GM12878 (cell line): ENCODE measurements around the gene LEPR. TPM values are rescaled to one million over a fixed set of nuclear protein-coding genes. Genes with fewer than 3 reads are reported as not detected.

Experiments
- ASH2L ChIP-seq: fragments of 300-600, 200-600 bp; sonication (generic); IDR thresholded peaks from 2 replicates; pipeline ENCODE4 v1.6.1; 2017; ENCODE audit warnings: low read depth, mild to moderate bottlenecking, borderline replicate concordance
- BCLAF1 ChIP-seq: fragments of 450-650 bp; IDR thresholded peaks from 2 replicates; pipeline ENCODE4 v1.6.1; 2017; ENCODE audit warnings: antibody characterized with exemption, mild to moderate bottlenecking, moderate library complexity
- BHLHE40 ChIP-seq, 2 experiments: fragments of 450-650 bp in 1 of 2; IDR thresholded peaks; 2 replicates each; pipeline ENCODE4 v1.6.1; 2011 to 2017; ENCODE audit warnings: low read depth in 2 of 2, borderline replicate concordance in 1 of 2, improper control_type of control experiment in 1 of 2, low read length in 1 of 2, mild to moderate bottlenecking in 1 of 2
- CEBPZ ChIP-seq: fragments of 150-350 bp; IDR thresholded peaks from 2 replicates; pipeline ENCODE4 v1.6.1; 2016; ENCODE audit warnings: low read depth, low read length
- ETV6 ChIP-seq, 2 experiments: fragments of 450-650 bp in 1 of 2; IDR thresholded peaks in 1 of 2; conservative IDR thresholded peaks in 1 of 2; 2 replicates each; pipeline ENCODE4 v1.6.1; 2014; ENCODE audit warnings: antibody characterized with exemption in 1 of 2, borderline replicate concordance in 1 of 2, low read depth in 1 of 2, mild to moderate bottlenecking in 1 of 2, moderate library complexity in 1 of 2
- GATAD2B ChIP-seq: fragments of 450-650 bp; conservative IDR thresholded peaks from 2 replicates; pipeline ENCODE4 v1.6.1; 2017; ENCODE audit warnings: low read depth, mild to moderate bottlenecking, moderate library complexity
- HDAC6 ChIP-seq: fragments of 200-600 bp; sonication (generic); IDR thresholded peaks from one replicate; pipeline ENCODE4 v1.8.0; 2017; ENCODE audit warnings: antibody characterized with exemption; ENCODE audit not compliant: unreplicated experiment
- IKZF2 ChIP-seq, 2 experiments: fragments of 450-650 bp; IDR thresholded peaks; 2 replicates each; pipeline ENCODE4 v1.6.1; 2017; ENCODE audit warnings: mild to moderate bottlenecking in 2 of 2, moderate library complexity in 2 of 2
- MEF2B ChIP-seq: fragments of 450-650 bp; IDR thresholded peaks from 2 replicates; pipeline ENCODE4 v1.6.1; 2018; ENCODE audit warnings: mild to moderate bottlenecking, moderate library complexity; ENCODE audit not compliant: partially characterized antibody, poor library complexity, severe bottlenecking
- NBN ChIP-seq: fragments of 450-650 bp; IDR thresholded peaks from 2 replicates; pipeline ENCODE4 v1.6.1; 2016
- NFIC ChIP-seq: IDR thresholded peaks from 2 replicates; pipeline ENCODE4 v1.6.1; 2012; ENCODE audit warnings: low read depth, mild to moderate bottlenecking, inconsistent platforms, low read length, moderate library complexity
- NR2F1 ChIP-seq: fragments of 450-650 bp; conservative IDR thresholded peaks from 2 replicates; pipeline ENCODE4 v1.6.1; 2017; ENCODE audit warnings: mild to moderate bottlenecking
- POLR2AphosphoS5 ChIP-seq: IDR thresholded peaks from 2 replicates; pipeline ENCODE4 v1.6.1; 2011; ENCODE audit warnings: mild to moderate bottlenecking, low read length, inconsistent platforms
- SIX5 ChIP-seq: IDR thresholded peaks from 2 replicates; pipeline ENCODE4 v1.6.1; 2011; ENCODE audit warnings: mild to moderate bottlenecking, low read depth, low read length, moderate library complexity; ENCODE audit not compliant: severe bottlenecking
- SMAD5 ChIP-seq: IDR thresholded peaks from 2 replicates; pipeline ENCODE4 v1.6.1; 2016; ENCODE audit warnings: antibody characterized with exemption, low read depth
- SMC3 ChIP-seq: IDR thresholded peaks from 2 replicates; pipeline ENCODE4 v1.6.1; 2011; ENCODE audit warnings: low read length, improper control_type of control experiment, borderline replicate concordance
- TARDBP ChIP-seq: IDR thresholded peaks from 2 replicates; pipeline ENCODE4 v1.6.1; 2016; ENCODE audit warnings: borderline replicate concordance
- TBL1XR1 ChIP-seq: IDR thresholded peaks from 2 replicates; pipeline ENCODE4 v1.6.1; 2012; ENCODE audit warnings: low read depth, low read length, improper control_type of control experiment
- YBX1 ChIP-seq: fragments of 450-650 bp; IDR thresholded peaks from 2 replicates; pipeline ENCODE4 v1.6.1; 2016; ENCODE audit warnings: antibody characterized with exemption
- ZNF274 ChIP-seq: IDR thresholded peaks from one replicate; pipeline ENCODE4 v1.8.0; 2011; ENCODE audit not compliant: insufficient read length, insufficient read depth
- ZNF622 ChIP-seq: fragments of 450-650 bp; IDR thresholded peaks from 2 replicates; pipeline ENCODE4 v1.6.1; 2017; ENCODE audit warnings: mild to moderate bottlenecking, inconsistent platforms
- ZZZ3 ChIP-seq: IDR thresholded peaks from 2 replicates; pipeline ENCODE4 v1.6.1; 2011; ENCODE audit warnings: low read depth; ENCODE audit not compliant: control insufficient read depth, insufficient read length
- polyA plus RNA-seq, 11 experiments: library from polyadenylated mRNA; depleted of rRNA in 4 of 11; unstranded in 6 of 11; stranded (reverse) in 5 of 11; fragments of >200 nt; fragmentation: Nextera tagmentation in 4 of 11; fragmentation: Illumina TruSeq in 1 of 11; extraction: Ambion mirVana in 4 of 11; extraction: Trizol in 1 of 11; gene quantifications; 1 replicate in 1 of 11; 2 replicates in 10 of 11; pipeline versions ENCODE4 v1.2.1 to v1.2.3, GENCODE V29; 2011 to 2016; ENCODE audit warnings: inconsistent platforms in 2 of 11, missing spikeins in 2 of 11, low read depth in 1 of 11
- total RNA-seq, 4 experiments: library from RNA; depleted of rRNA in 3 of 4; stranded (reverse); fragments of >200 nt in 3 of 4; fragmentation: Illumina TruSeq in 1 of 4; extraction: Trizol in 1 of 4; gene quantifications; 2 replicates each; pipeline versions ENCODE4 v1.2.1 to v1.2.3, GENCODE V29; 2013 to 2021
- TF ChIP-seq, protein P1 (sequence below): fragments of 450-650 bp; conservative IDR thresholded peaks from 2 replicates; pipeline ENCODE4 v1.6.1; 2017; ENCODE audit warnings: mild to moderate bottlenecking, moderate library complexity

LEPR gene
- total and polyA plus RNA-seq, 10 of the 15 experiments (the other 5 are each of a cell fraction or from before 2014, with no cell fraction given), result 0.49 to 3.7 (median 1.2) TPM

GRCh38 chr1:65419681-65420589, 533 bp upstream of the LEPR start (continued):
- TF ChIP-seq BCLAF1, result no peak
- TF ChIP-seq CEBPZ, result no peak
- no peak for TF ChIP-seq MEF2B
- no peak for TF ChIP-seq ZNF274
- TF ChIP-seq, protein P1, sequence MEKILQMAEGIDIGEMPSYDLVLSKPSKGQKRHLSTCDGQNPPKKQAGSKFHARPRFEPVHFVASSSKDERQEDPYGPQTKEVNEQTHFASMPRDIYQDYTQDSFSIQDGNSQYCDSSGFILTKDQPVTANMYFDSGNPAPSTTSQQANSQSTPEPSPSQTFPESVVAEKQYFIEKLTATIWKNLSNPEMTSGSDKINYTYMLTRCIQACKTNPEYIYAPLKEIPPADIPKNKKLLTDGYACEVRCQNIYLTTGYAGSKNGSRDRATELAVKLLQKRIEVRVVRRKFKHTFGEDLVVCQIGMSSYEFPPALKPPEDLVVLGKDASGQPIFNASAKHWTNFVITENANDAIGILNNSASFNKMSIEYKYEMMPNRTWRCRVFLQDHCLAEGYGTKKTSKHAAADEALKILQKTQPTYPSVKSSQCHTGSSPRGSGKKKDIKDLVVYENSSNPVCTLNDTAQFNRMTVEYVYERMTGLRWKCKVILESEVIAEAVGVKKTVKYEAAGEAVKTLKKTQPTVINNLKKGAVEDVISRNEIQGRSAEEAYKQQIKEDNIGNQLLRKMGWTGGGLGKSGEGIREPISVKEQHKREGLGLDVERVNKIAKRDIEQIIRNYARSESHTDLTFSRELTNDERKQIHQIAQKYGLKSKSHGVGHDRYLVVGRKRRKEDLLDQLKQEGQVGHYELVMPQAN, result peak; percentile 61
- no peak for TF ChIP-seq ASH2L
- no peak for TF ChIP-seq TBL1XR1
- TF ChIP-seq YBX1, result no peak
- TF ChIP-seq NBN, result peak; percentile 86
- peak; percentile 59 to 72; a peak in 2 of 4 replicates for TF ChIP-seq IKZF2 (IDR thresholded peaks at IDR 0.05)
- TF ChIP-seq POLR2AphosphoS5, result peak; percentile 60; the same call in 1 of the 2 replicates
- no peak for TF ChIP-seq ETV6 (conservative IDR thresholded peaks at IDR 0.05 in 1 of 2, IDR thresholded peaks at IDR 0.05 in 1 of 2; ENCODE audit: borderline replicate concordance in 1 of 2, low read depth in 1 of 2)
- no peak for TF ChIP-seq SIX5
- no peak for TF ChIP-seq ZZZ3
- TF ChIP-seq BHLHE40 (IDR thresholded peaks at IDR 0.05; ENCODE audit: borderline replicate concordance in 1 of 2, low read depth in 2 of 2, low read length in 1 of 2), result peak; percentile 50 to 68; a peak in 2 of 4 replicates
- no peak for TF ChIP-seq SMAD5
- no peak for TF ChIP-seq HDAC6
- no peak for TF ChIP-seq ZNF622
- TF ChIP-seq SMC3, result no peak
- no peak for TF ChIP-seq NFIC
- no peak for TF ChIP-seq NR2F1
- TF ChIP-seq TARDBP, result no peak
- TF ChIP-seq GATAD2B, result no peak
